Osteocyte (in vitro differentiated cells): Measurements from ENCODE around the gene MAPKBP1. TPM values are rescaled to one million over a fixed set of nuclear protein-coding genes. Genes with fewer than 3 reads are reported as not detected.

ENCODE experiments used
- DNase-seq: peaks from one replicate; pipeline ENCODE4 v3.0.0; 2021; ENCODE audit warnings: mixed read lengths; ENCODE audit not compliant: unreplicated experiment; ENCODE audit errors: extremely low spot score
- H3K27ac Mint-ChIP-seq: one replicate; pipeline ENCODE4 v1.8.0; 2021; ENCODE audit warnings: mild to moderate bottlenecking, mixed read lengths; ENCODE audit not compliant: unreplicated experiment
- H3K27me3 Mint-ChIP-seq: one replicate; pipeline ENCODE4 v1.8.0; 2021; ENCODE audit warnings: mixed read lengths; ENCODE audit not compliant: unreplicated experiment
- H3K36me3 Mint-ChIP-seq: one replicate; pipeline ENCODE4 v1.8.0; 2021; ENCODE audit warnings: mixed read lengths; ENCODE audit not compliant: unreplicated experiment
- H3K4me1 Mint-ChIP-seq: one replicate; pipeline ENCODE4 v1.8.0; 2021; ENCODE audit warnings: mixed read lengths; ENCODE audit not compliant: unreplicated experiment
- H3K4me3 Mint-ChIP-seq: one replicate; pipeline ENCODE4 v1.8.0; 2021; ENCODE audit warnings: mild to moderate bottlenecking, moderate library complexity, mixed read lengths; ENCODE audit not compliant: unreplicated experiment
- H3K9me3 Mint-ChIP-seq: one replicate; pipeline ENCODE4 v1.8.0; 2021; ENCODE audit warnings: mixed read lengths; ENCODE audit not compliant: unreplicated experiment
- CTCF ChIP-seq: fragments of 200-600 bp; sonication (generic); IDR thresholded peaks from 2 replicates; pipeline ENCODE4 v1.5.0; 2021; ENCODE audit warnings: antibody characterized with exemption, mild to moderate bottlenecking, moderate library complexity
- total RNA-seq: library from RNA; stranded (reverse); gene quantifications from 2 replicates; pipeline ENCODE4 v1.2.1, GENCODE V29; 2021

Gene MAPKBP1
- total RNA-seq, 1 donor from 2014 or later, result 34.2 TPM

GRCh38 chr15:41836073-41836472, 61.8 kb downstream of the MAPKBP1 start:
- Mint-ChIP-seq H3K4me3 (no peak overlapping the region), H3K27me3 (no peaks in the 10 kb centered on the region), H3K9me3 (no peaks in the 10 kb centered on the region), H3K27ac (no peak overlapping the region), H3K4me1 (peaks cover 15% of the 10 kb centered on the region), H3K36me3 (peaks cover 3% of the 10 kb centered on the region)
- DNase-seq, result no peak
- no peak for TF ChIP-seq CTCF

GRCh38 chr15:41836713-41837454, 62.6 kb downstream of the MAPKBP1 start:
- DNase-seq, result no peak
- H3K27ac Mint-ChIP-seq, result no peak overlapping the region
- no peak for TF ChIP-seq CTCF
- H3K27me3 Mint-ChIP-seq, result no peaks in the 10 kb centered on the region
- peaks cover 3% of the 10 kb centered on the region for H3K36me3 Mint-ChIP-seq
- peaks cover 15% of the 10 kb centered on the region for H3K4me1 Mint-ChIP-seq
- H3K9me3 Mint-ChIP-seq, result no peaks in the 10 kb centered on the region
- H3K4me3 Mint-ChIP-seq, result no peak overlapping the region

- no peak within 1 kb of the TSS for H3K27ac Mint-ChIP-seq
- no peak for DNase-seq
- H3K4me3 Mint-ChIP-seq, result no peak within 1 kb of the TSS
- H3K27me3 Mint-ChIP-seq, result no peaks in the 10 kb centered on the region
- no peaks in the 10 kb centered on the region for H3K9me3 Mint-ChIP-seq
- peaks cover 15% of the 10 kb centered on the region for H3K4me1 Mint-ChIP-seq
- peaks cover 3% of the 10 kb centered on the region for H3K36me3 Mint-ChIP-seq
- no peak for TF ChIP-seq CTCF
Measured at GRCh38 chr15:41838400-41838897, 64.2 kb downstream of the MAPKBP1 start, which contains the start of gene PLA2G4B. PLA2G4B (plus strand) TSS chr15:41838847; CDS start chr15:41838914, 67 bp downstream.

- TF ChIP-seq CTCF, result no peak
- Mint-ChIP-seq H3K9me3 (no peaks in the 10 kb centered on the region), H3K4me3 (no peak overlapping the region), H3K27me3 (no peaks in the 10 kb centered on the region), H3K4me1 (peaks cover 15% of the 10 kb centered on the region), H3K27ac (no peak overlapping the region), H3K36me3 (peaks cover 3% of the 10 kb centered on the region)
- no peak for DNase-seq
Measured at GRCh38 chr15:41839781-41840491, 65.7 kb downstream of the MAPKBP1 start.

- Mint-ChIP-seq H3K27me3 (no peaks in the 10 kb centered on the region), H3K4me3 (no peak overlapping the region), H3K4me1 (peaks cover 10% of the 10 kb centered on the region), H3K9me3 (no peaks in the 10 kb centered on the region), H3K27ac (no peak overlapping the region), H3K36me3 (peaks cover 4% of the 10 kb centered on the region)
- no peak for TF ChIP-seq CTCF
- no peak for DNase-seq
Measured at GRCh38 chr15:41840673-41841072, 66.4 kb downstream of the MAPKBP1 start.
